Activated T-helper 2 cell treated with anti-CD3 and anti-CD28 coated beads, Interferon-gamma antibody, Interleukin-2, Interleukin-4, amounts not matched to agents 10 μg/mL and 5 μg/mL and 100 μg/mL, durations not matched to agents 14 hours and 24 hours and 36 hours (primary cell): ENCODE measurements around the gene MYO3A. TPM values are rescaled to one million over a fixed set of nuclear protein-coding genes. Genes with fewer than 3 reads are reported as not detected.
"Not testable (repeated sequence)": the region's sequence is repeated elsewhere in the genome, so short reads cannot be mapped to it uniquely, and the experiment has no call there.

Experiments
- DNase-seq: peaks from one replicate; pipeline ENCODE4 v3.0.0; 2021; ENCODE audit warnings: low spot score
- H3K27ac Mint-ChIP-seq: one replicate; pipeline ENCODE4 v1.8.0; 2021; ENCODE audit warnings: mixed read lengths
- H3K27me3 Mint-ChIP-seq: one replicate; pipeline ENCODE4 v1.8.0; 2021; ENCODE audit warnings: low read depth, mixed read lengths
- H3K36me3 Mint-ChIP-seq: one replicate; pipeline ENCODE4 v1.8.0; 2021; ENCODE audit warnings: low read depth, mixed read lengths
- H3K4me1 Mint-ChIP-seq: one replicate; pipeline ENCODE4 v1.8.0; 2021; ENCODE audit warnings: low read depth, mixed read lengths
- H3K4me3 Mint-ChIP-seq: one replicate; pipeline ENCODE4 v1.8.0; 2021; ENCODE audit warnings: low read depth, mild to moderate bottlenecking, moderate library complexity, mixed read lengths
- H3K9me3 Mint-ChIP-seq: one replicate; pipeline ENCODE4 v1.8.0; 2021; ENCODE audit warnings: mixed read lengths
- intact Hi-C: fragments of 100-400 bp; cut with micrococcal nuclease; formaldehyde crosslinking; loops from one replicate; pipeline ENCODE4 v1.15.1; 2023
- total RNA-seq: library from RNA; stranded (reverse); gene quantifications from 2 replicates; pipeline ENCODE4 v1.2.3, GENCODE V29; 2022

Gene MYO3A
- total RNA-seq, 1 donor from 2014 or later = not detected

GRCh38 chr10:25989951-25990350 is 55.9 kb downstream of the MYO3A start:
- intact Hi-C loops = no loop called here
- H3K27ac Mint-ChIP-seq = no peak overlapping the region
- no peak for DNase-seq
- H3K27me3 Mint-ChIP-seq = no peaks in the 10 kb centered on the region
- H3K4me3 Mint-ChIP-seq = no peak overlapping the region
- no peaks in the 10 kb centered on the region for H3K36me3 Mint-ChIP-seq
- no peaks in the 10 kb centered on the region for H3K4me1 Mint-ChIP-seq
- no peaks in the 10 kb centered on the region for H3K9me3 Mint-ChIP-seq

DNA sequence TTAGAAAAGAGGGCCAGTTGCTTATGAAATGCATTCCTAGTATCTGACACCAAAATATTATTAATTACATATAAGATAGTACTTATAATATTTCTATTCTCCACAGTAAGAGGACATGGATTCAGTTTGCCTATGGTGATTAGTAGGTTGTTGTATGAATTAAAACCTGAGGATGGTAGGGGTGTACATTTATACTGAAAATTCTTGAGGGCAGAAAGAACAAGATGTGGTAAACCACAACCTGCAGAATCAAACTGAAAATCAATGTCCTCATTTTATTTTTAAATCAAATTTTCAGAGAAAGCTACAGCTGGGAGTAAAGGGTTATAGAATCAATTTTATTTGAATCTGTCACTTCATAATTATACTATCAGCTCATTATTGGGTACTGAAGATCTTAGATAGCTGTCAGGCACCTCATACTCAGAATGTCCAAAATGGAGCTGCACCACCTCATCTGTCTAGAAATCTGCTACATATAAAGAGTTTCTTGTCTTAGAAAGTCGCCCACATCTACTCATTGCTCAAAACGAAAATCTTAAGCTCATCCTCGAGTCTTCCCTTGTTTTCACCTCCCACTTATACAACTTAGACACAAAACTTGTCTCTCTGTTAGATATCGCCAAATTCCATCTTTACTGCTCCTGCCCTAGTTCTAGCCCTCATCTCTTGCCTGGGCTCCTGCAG is 65.4 kb downstream of the MYO3A start:
- H3K9me3 Mint-ChIP-seq = no peaks in the 10 kb centered on the region
- intact Hi-C loops = no loop called here
- H3K4me1 Mint-ChIP-seq = peaks cover 7% of the 10 kb centered on the region
- H3K4me3 Mint-ChIP-seq = no peak overlapping the region
- no peak overlapping the region for H3K27ac Mint-ChIP-seq
- no peak for DNase-seq
- peaks cover 5% of the 10 kb centered on the region for H3K27me3 Mint-ChIP-seq
- H3K36me3 Mint-ChIP-seq = no peaks in the 10 kb centered on the region

GRCh38 chr10:26000971-26001370 is 66.9 kb downstream of the MYO3A start:
- no peaks in the 10 kb centered on the region for H3K36me3 Mint-ChIP-seq
- DNase-seq = no peak
- peaks cover 7% of the 10 kb centered on the region for H3K27me3 Mint-ChIP-seq
- H3K4me1 Mint-ChIP-seq = peaks cover 7% of the 10 kb centered on the region
- intact Hi-C loops = no loop called here
- no peaks in the 10 kb centered on the region for H3K9me3 Mint-ChIP-seq
- no peak overlapping the region for H3K27ac Mint-ChIP-seq
- H3K4me3 Mint-ChIP-seq = no peak overlapping the region

- intact Hi-C loops, H3K4me1 Mint-ChIP-seq, H3K27ac Mint-ChIP-seq, H3K9me3 Mint-ChIP-seq, H3K27me3 Mint-ChIP-seq, H3K36me3 Mint-ChIP-seq, DNase-seq, H3K4me3 Mint-ChIP-seq: not testable (repeated sequence)
These were observed 68.4 kb downstream of the MYO3A start for GRCh38 chr10:26002466-26002865.

DNA sequence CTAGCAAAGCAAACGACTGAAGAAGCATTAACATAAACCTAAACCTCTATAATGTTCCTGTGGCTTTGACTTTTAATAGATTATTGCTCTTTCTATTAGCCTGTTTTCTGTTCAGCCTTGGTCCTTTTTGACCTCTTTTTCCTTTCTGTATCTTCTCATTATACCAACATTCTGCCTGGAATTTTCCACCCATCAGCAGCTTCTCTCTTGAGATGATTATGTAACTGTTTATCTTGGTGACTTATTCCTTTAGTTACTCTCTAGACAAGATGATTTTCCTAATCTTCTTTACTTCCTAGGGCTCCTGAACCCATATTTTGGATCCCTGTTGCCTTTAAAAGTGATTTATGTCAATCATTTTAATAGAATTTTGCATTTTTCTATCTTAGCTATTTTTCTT is 81.1 kb downstream of the MYO3A start:
- intact Hi-C loops = no loop called here
- Mint-ChIP-seq H3K36me3 (no peaks in the 10 kb centered on the region), H3K9me3 (no peaks in the 10 kb centered on the region), H3K27ac (no peak overlapping the region), H3K4me1 (no peaks in the 10 kb centered on the region), H3K27me3 (no peaks in the 10 kb centered on the region), H3K4me3 (no peak overlapping the region)
- DNase-seq = no peak

DNA sequence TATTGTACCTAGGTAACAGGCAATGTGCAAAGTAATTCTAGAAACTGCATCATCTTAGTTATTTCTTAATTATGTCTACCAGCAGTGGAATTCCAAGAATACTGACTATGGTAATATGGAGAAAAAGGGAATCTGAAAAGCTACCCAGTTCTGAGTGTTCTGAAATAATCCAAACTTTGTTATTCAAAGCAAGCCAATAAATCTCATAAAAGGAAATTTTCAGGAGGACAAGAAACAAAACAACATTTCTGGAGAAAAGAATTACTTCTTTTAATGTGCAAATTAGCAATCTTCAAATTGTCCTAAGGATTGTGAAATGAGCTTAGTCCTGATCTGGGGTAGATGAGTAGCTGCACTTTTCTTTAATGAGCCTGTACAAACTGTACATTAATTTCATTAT is 88.8 kb downstream of the MYO3A start:
- no peaks in the 10 kb centered on the region for H3K36me3 Mint-ChIP-seq
- no peak for DNase-seq
- no peaks in the 10 kb centered on the region for H3K4me1 Mint-ChIP-seq
- H3K27ac Mint-ChIP-seq = no peak overlapping the region
- H3K27me3 Mint-ChIP-seq = no peaks in the 10 kb centered on the region
- H3K9me3 Mint-ChIP-seq = no peaks in the 10 kb centered on the region
- intact Hi-C loops = no loop called here
- H3K4me3 Mint-ChIP-seq = no peak overlapping the region

DNA sequence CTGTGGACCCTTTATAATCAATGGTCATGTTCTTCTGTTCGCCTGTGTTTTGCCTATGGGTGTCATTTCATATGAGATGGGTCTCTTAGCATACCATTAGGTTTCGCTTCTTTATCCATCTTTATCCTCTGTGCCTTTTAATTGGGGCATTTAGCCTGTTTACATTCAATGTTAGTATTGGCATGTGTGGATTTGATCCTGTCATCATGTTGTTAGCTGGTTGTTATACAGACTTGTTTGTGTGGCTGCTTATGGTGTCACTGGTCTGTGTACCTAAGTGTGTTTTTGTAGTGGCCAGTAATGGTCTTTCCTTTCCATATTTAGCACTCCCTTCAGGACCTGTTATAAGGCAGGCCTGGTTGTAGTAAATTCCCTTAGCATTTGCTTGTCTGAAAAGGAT is 90.3 kb downstream of the MYO3A start:
- H3K27ac Mint-ChIP-seq = no peak overlapping the region
- no peak for DNase-seq
- H3K4me1 Mint-ChIP-seq = no peaks in the 10 kb centered on the region
- intact Hi-C loops = no loop called here
- H3K27me3 Mint-ChIP-seq = no peaks in the 10 kb centered on the region
- H3K9me3 Mint-ChIP-seq = no peaks in the 10 kb centered on the region
- H3K4me3 Mint-ChIP-seq = no peak overlapping the region
- H3K36me3 Mint-ChIP-seq = no peaks in the 10 kb centered on the region

- no peak for DNase-seq
- intact Hi-C loops = no loop called here
- Mint-ChIP-seq H3K4me1 (no peaks in the 10 kb centered on the region), H3K36me3 (no peaks in the 10 kb centered on the region), H3K9me3 (no peaks in the 10 kb centered on the region), H3K27me3 (no peaks in the 10 kb centered on the region), H3K27ac (no peak overlapping the region), H3K4me3 (no peak overlapping the region)
These were observed 91.5 kb downstream of the MYO3A start for GRCh38 chr10:26025523-26025922.

DNA sequence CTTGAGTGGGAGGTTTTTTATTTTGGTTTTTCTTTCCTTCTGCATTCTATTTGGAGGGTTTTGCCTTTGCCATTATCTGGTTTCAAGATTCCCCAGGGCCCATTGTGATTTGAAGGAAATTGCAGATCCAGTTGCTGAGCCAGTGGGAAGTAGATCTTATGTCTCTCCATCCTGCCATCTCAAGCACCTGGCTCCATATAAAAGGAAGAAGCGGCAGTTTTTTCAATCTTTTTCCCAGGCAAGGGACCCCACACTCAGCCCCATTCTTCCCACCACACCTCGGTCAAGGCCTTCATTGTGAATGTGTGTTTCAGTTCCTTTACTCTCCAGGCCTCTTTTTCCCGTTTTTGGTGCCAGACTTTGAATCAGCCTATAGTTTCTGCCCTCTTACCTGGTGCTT is 95.8 kb downstream of the MYO3A start:
- Mint-ChIP-seq H3K9me3 (no peaks in the 10 kb centered on the region), H3K27ac (no peak overlapping the region), H3K36me3 (no peaks in the 10 kb centered on the region), H3K4me1 (no peaks in the 10 kb centered on the region), H3K4me3 (no peak overlapping the region), H3K27me3 (no peaks in the 10 kb centered on the region)
- DNase-seq = no peak
- intact Hi-C loops = no loop called here

- H3K4me1 Mint-ChIP-seq = no peaks in the 10 kb centered on the region
- no peaks in the 10 kb centered on the region for H3K9me3 Mint-ChIP-seq
- H3K36me3 Mint-ChIP-seq = no peaks in the 10 kb centered on the region
- H3K27me3 Mint-ChIP-seq = no peaks in the 10 kb centered on the region
- no peak for DNase-seq
- H3K27ac Mint-ChIP-seq = no peak overlapping the region
- H3K4me3 Mint-ChIP-seq = no peak overlapping the region
- intact Hi-C loops = no loop called here
These were observed 97.3 kb downstream of the MYO3A start for GRCh38 chr10:26031300-26031699.

DNA sequence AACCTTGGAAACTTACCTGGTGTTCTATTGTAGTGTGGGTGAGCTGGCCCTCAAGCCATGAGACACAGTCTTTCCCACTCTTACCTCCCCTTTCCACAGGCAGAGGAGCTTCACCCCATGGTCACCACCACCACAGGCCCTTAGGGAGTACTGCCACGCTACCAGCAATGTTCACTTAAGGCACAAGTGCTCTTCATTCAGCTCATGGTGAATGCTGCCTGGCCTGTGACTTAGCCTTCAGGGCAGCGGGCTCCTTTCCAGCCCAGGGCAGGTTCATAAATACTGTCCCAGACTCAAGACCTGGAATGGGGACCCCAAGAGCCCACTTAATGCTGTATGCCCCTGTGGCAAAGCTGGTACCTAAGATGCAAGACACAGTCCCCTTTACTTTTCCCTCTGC is 109.4 kb downstream of the MYO3A start:
- no peaks in the 10 kb centered on the region for H3K27me3 Mint-ChIP-seq
- peaks cover 3% of the 10 kb centered on the region for H3K9me3 Mint-ChIP-seq
- H3K4me3 Mint-ChIP-seq = no peak overlapping the region
- H3K36me3 Mint-ChIP-seq = no peaks in the 10 kb centered on the region
- DNase-seq = no peak
- no peak overlapping the region for H3K27ac Mint-ChIP-seq
- intact Hi-C loops = no loop called here
- H3K4me1 Mint-ChIP-seq = no peaks in the 10 kb centered on the region

DNA sequence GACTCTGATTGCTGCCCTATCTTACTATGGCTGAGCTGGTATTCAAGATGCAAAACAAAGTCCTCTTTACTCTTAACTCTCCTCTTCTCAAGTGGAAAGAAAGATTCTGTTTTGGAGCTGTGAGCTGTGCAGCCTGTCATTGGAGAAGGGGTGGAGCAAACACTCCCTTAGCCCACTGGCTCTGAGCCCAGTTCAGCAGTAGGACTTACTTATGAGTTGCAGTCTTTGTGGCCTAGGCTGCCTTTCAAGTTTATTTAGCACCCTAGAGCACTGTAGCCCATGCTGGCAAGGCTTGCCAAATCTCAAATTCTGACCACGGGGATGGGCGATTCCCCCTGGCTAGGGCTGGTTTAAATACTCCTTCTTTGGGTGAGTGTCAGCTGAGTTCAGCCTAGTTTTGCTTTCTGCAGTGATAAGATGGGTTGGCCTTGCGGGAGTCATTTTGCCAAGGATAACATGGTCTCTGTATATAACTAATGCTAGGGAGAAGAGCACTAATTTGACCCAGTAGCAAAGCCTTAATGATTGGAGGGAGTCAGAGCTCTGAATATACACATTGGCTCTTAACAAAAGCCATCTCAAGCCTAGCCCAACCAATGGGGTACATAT is 110.2 kb downstream of the MYO3A start:
- no peaks in the 10 kb centered on the region for H3K36me3 Mint-ChIP-seq
- H3K27ac Mint-ChIP-seq = no peak overlapping the region
- H3K4me1 Mint-ChIP-seq = no peaks in the 10 kb centered on the region
- H3K4me3 Mint-ChIP-seq = no peak overlapping the region
- intact Hi-C loops = no loop called here
- H3K9me3 Mint-ChIP-seq = no peaks in the 10 kb centered on the region
- DNase-seq = no peak
- H3K27me3 Mint-ChIP-seq = no peaks in the 10 kb centered on the region

DNA sequence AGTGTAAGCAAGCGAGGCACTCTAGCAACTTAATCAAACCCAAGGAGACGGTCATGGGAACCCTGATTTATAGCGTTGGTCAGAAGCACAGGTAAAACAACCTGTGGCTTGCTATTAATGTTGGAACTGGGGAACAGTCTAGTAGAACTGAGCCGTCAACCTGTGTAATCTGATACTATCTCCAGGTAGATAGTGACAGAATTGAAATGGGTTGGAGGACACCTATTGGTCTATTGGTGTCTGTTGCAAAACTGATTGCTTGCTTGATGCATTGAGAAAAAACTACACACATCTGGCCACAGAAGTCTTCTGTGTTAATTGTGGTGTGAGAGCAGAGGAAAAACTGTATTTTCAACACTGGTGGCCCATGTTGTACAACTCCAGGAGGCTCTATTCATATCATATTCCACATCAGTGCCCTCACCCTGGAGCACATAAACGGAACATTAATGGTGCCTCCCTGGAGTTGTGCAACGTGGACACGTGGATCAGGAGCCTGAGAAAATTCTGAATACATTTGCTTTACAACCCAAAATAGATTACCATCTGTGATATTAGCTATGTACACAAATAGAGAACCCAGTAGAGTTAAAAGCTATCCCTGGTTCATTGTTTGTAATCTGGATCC is 112.2 kb downstream of the MYO3A start:
- no peaks in the 10 kb centered on the region for H3K4me1 Mint-ChIP-seq
- intact Hi-C loops = no loop called here
- no peak overlapping the region for H3K27ac Mint-ChIP-seq
- H3K4me3 Mint-ChIP-seq = no peak overlapping the region
- no peaks in the 10 kb centered on the region for H3K9me3 Mint-ChIP-seq
- H3K27me3 Mint-ChIP-seq = no peaks in the 10 kb centered on the region
- H3K36me3 Mint-ChIP-seq = no peaks in the 10 kb centered on the region
- DNase-seq = no peak
